Lung (tissue), 12 donors: ENCODE results near the gene RALGAPA2. TPM values are rescaled to one million over a fixed set of nuclear protein-coding genes. Genes with fewer than 3 reads are reported as not detected.

Experiments used
- ATAC-seq: fragments of 200-7000 bp; cut with Tn5 transposase; one replicate; pipeline ENCODE4 v1.9.1; 2020; ENCODE audit warnings: moderate number of reproducible peaks; ENCODE audit not compliant: insufficient read depth, low FRiP score
- DNase-seq, 3 donors: peaks; one replicate each; pipeline ENCODE4 v3.0.0-alpha.2; 2013 to 2017
- H3K27ac ChIP-seq, 2 donors: one replicate each; pipeline ENCODE4 v1.5.1; 2013; ENCODE audit warnings: mild to moderate bottlenecking in 2 of 2, moderate library complexity in 2 of 2, control low read depth in 1 of 2, inconsistent platforms in 1 of 2, low read depth in 1 of 2, low read length in 1 of 2
- H3K27me3 ChIP-seq, 3 donors: one replicate each; pipeline ENCODE4 v1.5.1; 2013; ENCODE audit warnings: low read length in 2 of 3; ENCODE audit not compliant: control insufficient read depth in 3 of 3, insufficient read depth in 3 of 3
- H3K36me3 ChIP-seq, 4 donors: one replicate each; pipeline ENCODE4 v1.5.1; 2013; ENCODE audit warnings: low read length in 4 of 4, mild to moderate bottlenecking in 1 of 4, moderate library complexity in 1 of 4; ENCODE audit not compliant: control insufficient read depth in 4 of 4, insufficient read depth in 4 of 4
- H3K4me1 ChIP-seq, 5 donors: one replicate each; pipeline ENCODE4 v1.5.1; 2013; ENCODE audit warnings: low read length in 5 of 5, mild to moderate bottlenecking in 2 of 5, moderate library complexity in 1 of 5; ENCODE audit not compliant: control insufficient read depth in 5 of 5, insufficient read depth in 5 of 5
- H3K4me3 ChIP-seq: one replicate; pipeline ENCODE4 v1.5.1; 2013; ENCODE audit warnings: mild to moderate bottlenecking, control low read depth, moderate library complexity
- H3K9ac ChIP-seq, 2 donors: one replicate each; pipeline ENCODE4 v1.5.1; 2013; ENCODE audit warnings: low read length in 2 of 2, control low read depth in 1 of 2; ENCODE audit not compliant: insufficient read depth in 1 of 2
- H3K9me3 ChIP-seq, 4 donors: one replicate each; pipeline ENCODE4 v1.5.1; 2013; ENCODE audit warnings: low read length in 3 of 4, mild to moderate bottlenecking in 1 of 4, moderate library complexity in 1 of 4; ENCODE audit not compliant: control insufficient read depth in 4 of 4, insufficient read depth in 3 of 4
- CTCF ChIP-seq: IDR thresholded peaks from 2 replicates; pipeline ENCODE4 v1.5.1; 2012; ENCODE audit warnings: mild to moderate bottlenecking; ENCODE audit errors: control extremely low read depth, extremely low read depth
- WGBS, 2 donors: extraction: QIAGEN DNeasy Blood & Tissue Kit; methylation state at CpG; one replicate each; pipeline ENCODE4 v1.1.7; 2013; 5-methylcytosine and 5-hydroxymethylcytosine counted together
- polyA plus RNA-seq, 2 donors: library from polyadenylated mRNA; stranded (reverse); fragments of 200-250 nt; gene quantifications; one replicate each; pipeline ENCODE4 v1.2.1, GENCODE V29; 2013
- total RNA-seq, 2 donors: library from RNA; depleted of rRNA in 1 of 2; stranded (reverse); fragments of >200 nt in 1 of 2; gene quantifications; one replicate each; pipeline ENCODE4 v1.2.1, GENCODE V29; 2014 to 2021
- donor health status: control.
- donor health status: control.
- donor health status: Bipolar disorder and iron deficiency.
- donor health status: healthy.
- donor health status: DM: yes; HTN: yes; CAD: no.

The RALGAPA2 gene
- total and polyA plus RNA-seq, 4 donors: 12.1 to 83.4 (median 55.6) TPM

DNA sequence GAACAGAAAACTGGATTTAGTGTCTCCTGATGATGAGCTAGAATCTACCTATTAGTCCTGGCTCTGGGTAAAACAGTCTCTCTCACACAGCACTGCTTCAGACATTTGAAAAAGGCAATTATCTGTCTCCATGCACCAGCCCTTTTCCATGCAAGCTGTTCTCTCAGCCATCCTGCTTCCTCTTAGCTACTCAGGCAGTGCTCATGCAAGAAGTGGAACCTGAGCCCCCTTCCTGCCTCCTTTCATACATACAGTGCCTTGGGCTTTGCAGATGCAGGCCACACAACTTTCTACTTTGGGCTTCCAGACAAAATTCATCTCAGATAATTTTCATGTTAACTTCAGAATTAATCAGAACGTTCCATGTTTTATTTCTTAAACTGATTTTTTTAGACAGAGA lies 151.3 kb downstream of the RALGAPA2 start:
- Histone ChIP-seq H3K4me3 (no peak overlapping the region), H3K9ac (no peak overlapping the region), H3K27ac (no peak overlapping the region), H3K36me3 (peaks cover 0 to 15% (median 7%) of the 10 kb centered on the region in 4 donors), H3K4me1 (no peaks in the 10 kb centered on the region), H3K27me3 (no peaks in the 10 kb centered on the region), H3K9me3 (peaks cover 0 to 2% (median 0%) of the 10 kb centered on the region in 4 donors)
- no peak for TF ChIP-seq CTCF
- DNase-seq (no peak), ATAC-seq (no peak)
- WGBS, 2 donors: 94 to 95% methylated on average over 1 of the region's 1 CpG

GRCh38 chr20:20557406-20557805 lies 155.0 kb downstream of the RALGAPA2 start:
- Histone ChIP-seq H3K36me3 (peaks cover 2 to 12% (median 7%) of the 10 kb centered on the region in 4 donors), H3K4me3 (no peak overlapping the region), H3K9ac (no peak overlapping the region), H3K27ac (no peak overlapping the region), H3K27me3 (no peaks in the 10 kb centered on the region), H3K4me1 (no peaks in the 10 kb centered on the region), H3K9me3 (peaks cover 0 to 3% (median 1%) of the 10 kb centered on the region in 4 donors)
- WGBS, 2 donors: 95 to 98% methylated on average over 3 of the region's 3 CpGs
- ATAC-seq (no peak), DNase-seq (no peak)
- no peak for TF ChIP-seq CTCF

DNA sequence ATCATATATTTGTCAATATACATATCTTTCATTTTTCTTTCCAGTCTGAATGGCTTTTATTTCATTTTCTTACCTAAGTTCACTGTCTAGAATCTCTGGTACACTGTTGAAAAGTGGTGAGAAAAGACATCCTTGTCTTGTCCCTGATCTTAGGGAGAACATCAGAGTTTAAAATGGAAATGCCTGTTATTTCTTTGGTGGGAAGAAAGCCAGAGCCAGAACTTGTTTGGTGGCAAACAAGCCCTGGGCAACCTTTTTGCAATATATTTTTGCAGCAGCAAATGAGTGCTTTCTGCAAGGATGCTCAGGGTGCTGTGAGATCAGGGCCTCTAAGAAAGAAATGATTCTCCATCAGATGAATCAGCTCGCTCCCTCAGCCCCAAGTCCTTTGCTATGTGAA lies 156.6 kb downstream of the RALGAPA2 start:
- no peak overlapping the region for H3K9ac ChIP-seq
- ATAC-seq (no peak), DNase-seq (no peak)
- no peaks in the 10 kb centered on the region for H3K27me3 ChIP-seq
- H3K36me3 ChIP-seq: peaks cover 2 to 12% (median 6%) of the 10 kb centered on the region in 4 donors
- TF ChIP-seq CTCF: no peak
- peaks cover 0 to 12% (median 0%) of the 10 kb centered on the region in 5 donors for H3K4me1 ChIP-seq
- H3K9me3 ChIP-seq: peaks cover 0 to 3% (median 1%) of the 10 kb centered on the region in 4 donors
- WGBS, 2 donors: 98 to 100% methylated on average over 1 of the region's 1 CpG
- H3K4me3 ChIP-seq: no peak overlapping the region
- no peak overlapping the region for H3K27ac ChIP-seq

GRCh38 chr20:20554951-20555350 lies 157.5 kb downstream of the RALGAPA2 start:
- ATAC-seq: no peak
- Histone ChIP-seq H3K9ac (no peak overlapping the region), H3K36me3 (peaks cover 2 to 12% (median 6%) of the 10 kb centered on the region in 4 donors), H3K27ac (no peak overlapping the region), H3K27me3 (no peaks in the 10 kb centered on the region), H3K4me3 (no peak overlapping the region), H3K9me3 (peaks cover 0 to 3% (median 1%) of the 10 kb centered on the region in 4 donors), H3K4me1 (peaks cover 0 to 12% (median 0%) of the 10 kb centered on the region in 5 donors)
- no peak for DNase-seq
- TF ChIP-seq CTCF: no peak
- WGBS, 2 donors: 94 to 99% methylated on average over 2 of the region's 2 CpGs
